NCI-H1092 treated with DMSO at 0.1 percent for 48 hours (cell line): Measurements from ENCODE around the gene HHATL.

Experiments
- DNase-seq: peaks from one replicate; lab custom pipeline; 2025; lab: John Stamatoyannopoulos, UW

Gene HHATL

DNA sequence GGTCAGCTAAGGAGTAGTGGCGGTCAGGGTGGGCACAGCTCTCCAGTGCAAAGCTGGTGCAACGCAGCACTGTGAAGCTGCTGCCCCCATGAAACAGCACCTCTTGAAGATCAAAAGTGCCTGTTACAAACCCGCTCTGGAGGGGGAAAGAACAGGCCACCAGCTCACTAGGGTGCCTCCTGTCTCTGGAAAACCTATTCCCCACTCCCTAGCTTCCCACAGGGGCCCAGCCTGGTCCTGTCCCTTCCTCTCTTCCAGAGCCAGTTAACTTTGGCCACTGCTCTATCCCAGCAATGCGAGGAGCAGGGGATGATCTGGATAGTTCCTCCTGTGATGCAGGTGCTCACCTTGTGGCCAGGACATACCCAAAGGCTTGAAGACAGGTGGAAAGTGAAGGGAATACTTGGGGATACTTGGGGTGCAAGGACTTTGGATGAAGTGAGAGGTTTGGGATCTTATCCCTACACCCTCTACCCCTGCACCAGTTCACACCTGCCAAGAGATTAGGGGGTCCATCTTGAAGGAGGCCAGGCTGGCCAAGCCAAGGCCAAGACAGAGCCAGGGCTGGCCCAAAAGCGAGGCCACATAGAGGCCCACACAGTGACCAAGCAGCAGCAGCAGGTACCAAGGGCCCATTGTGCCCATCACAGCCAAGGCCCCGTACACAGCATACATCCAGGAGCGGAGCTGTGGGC lies 4.2 kb downstream of the HHATL start:
- DNase-seq = no peak

DNA sequence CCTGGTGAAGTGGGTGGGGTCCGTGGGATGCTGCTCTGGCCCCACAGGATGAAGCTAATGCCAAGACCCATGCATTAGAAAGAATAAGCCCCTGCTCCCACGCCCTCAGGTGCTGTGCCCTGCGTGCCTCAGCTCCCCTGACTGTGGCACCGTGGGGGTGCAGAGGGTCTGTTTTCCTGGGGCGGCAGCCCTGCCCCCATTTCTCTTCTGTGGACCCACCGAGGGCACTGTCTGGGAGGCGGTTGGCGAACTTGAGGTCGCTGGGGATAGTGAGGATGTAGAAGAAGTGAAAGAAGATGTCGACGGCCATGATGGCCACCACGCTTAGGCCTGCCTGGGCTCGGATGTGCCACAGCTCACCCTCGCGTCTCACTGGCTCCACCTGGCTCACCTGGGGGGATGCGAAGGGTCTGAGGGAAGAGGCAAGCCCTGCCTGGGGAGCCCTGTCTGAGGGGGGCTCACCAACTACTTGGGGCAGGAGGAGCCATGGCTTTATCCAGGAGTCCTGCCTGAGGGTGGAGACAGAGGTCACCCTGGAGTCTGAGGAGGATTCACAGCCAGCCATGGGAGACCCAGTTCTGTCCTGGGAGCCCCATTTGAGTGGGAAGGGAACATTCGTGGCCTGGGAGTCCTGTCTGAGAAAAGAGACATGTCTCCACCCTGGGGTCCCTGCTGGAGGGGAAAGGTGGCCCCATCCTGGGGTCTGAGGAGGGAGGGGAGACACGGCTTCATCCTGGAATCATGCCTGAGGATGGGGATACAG lies 5.1 kb downstream of the HHATL start:
- DNase-seq = no peak

DNA sequence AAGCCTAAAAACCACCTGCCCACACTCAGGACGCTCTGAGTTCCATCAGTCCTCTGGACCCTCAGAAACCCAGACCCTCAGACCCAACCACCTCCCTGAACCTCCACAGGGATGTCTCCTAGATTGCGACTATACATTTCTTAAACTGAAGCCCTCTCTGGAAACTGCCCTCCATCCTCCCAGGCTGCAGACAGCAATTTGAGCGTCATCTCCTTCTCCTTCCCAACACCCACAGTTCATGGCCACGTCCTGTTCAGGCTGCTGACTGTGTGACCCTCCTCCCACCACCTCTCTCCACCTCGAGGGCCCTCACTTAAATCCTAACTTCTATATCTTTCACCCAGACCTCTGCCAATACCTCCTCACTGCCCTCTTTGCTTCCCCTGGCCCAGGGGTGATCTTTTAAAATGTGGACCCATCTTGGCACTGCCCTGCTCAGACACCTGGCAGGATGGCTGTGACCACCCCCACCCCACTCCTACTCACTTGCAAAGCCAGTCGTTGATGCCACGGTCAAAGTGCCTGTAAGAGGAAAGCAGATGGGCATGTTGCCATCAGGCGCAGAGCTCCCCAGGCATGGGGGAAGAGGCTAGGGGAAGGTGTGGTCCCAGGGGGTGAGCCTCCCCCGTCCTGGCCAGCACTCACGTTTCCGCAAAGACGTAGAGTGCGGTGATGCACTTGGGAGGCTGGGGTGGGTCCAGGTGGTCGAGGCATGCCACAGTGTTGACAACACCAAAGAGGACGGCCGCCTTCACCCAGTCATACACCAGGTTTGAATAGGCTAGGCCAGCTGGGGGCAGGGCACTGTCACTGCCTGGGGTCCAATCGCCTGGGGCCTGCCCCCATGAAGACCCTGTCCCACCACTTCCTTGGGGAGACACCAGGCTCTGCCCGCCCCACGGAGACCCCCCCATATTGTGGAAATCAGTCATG lies 6.0 kb downstream of the HHATL start:
- DNase-seq = no peak

DNA sequence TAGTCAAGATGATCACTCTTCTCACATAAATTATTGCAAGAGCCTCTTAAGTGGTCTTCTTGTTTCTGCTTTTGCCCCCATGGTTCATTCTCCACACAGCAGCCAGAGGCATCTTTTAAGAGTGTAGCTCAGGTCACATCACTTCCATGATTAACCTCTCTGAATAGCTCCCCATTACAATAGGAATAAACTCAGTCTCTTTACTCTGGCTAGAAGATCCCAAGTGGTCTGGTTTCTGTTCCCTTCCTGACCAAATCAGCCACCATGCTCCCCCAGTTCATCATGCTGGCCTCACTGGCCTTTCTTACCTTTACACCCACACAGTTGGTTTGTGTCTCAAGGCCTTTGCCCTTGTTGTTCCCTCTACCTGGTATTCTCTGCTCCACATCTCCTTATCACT lies 8.2 kb downstream of the HHATL start:
- DNase-seq = no peak

DNA sequence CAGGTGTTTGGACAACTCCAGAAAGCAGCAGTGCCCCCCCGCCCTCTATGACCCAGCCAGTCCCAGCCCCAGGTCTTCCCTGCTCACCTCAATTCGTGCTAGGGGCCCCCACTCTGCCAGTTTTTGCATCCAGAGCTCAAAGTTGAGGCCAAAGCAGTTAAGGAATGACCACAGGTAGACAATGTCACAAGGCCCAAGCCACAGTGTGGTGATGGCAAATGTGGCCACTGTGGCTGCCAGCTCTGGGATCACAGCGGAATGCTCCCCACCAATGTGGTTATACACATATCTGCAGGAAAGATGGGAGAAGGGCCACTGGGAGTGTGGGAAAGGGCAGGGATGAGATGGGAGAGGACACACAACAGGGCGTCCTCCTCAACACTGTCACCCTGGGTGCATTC lies 9.1 kb downstream of the HHATL start:
- no peak for DNase-seq

DNA sequence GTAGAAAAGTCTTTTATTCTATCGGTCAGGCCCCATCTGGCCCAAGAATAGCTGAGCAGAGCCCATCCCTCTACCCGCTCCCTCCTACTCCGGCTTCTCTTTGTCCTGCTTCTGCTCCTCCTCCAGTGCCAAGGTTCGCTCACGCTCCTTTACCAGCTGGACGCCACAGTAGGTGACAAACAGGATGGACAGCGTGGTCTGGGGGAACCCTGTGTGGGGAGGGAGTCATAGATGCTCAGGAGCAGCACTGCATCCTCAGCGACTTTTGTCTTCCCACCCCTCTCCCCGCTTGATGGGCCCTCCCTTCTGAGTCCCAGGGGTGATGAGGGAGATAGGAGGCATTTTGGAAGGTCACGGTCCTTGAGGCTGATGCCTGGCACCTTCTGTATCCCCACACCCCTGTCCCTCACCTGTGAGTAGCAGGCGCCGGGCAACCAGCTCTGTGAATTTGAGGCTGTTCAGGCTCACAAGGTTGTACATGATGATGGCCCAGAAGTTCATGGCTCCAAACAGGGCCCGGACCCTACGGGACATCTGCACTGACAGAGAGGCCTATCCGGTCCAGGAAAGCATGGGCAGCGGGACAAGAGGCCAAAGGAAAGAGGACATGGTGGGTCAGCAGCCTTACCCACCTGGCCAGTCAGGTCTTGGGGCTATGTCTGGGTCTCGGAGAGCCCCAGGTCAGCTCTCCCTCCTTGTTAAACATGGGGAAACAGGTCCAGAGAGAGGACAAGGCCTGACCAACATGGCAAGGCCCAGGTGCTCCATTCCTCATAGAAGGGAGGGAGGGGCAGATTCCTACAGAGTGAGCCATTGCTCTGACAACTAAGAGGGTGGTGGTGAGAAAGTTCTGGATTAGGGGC lies 9.7 kb downstream of the HHATL start:
- DNase-seq = no peak

DNA sequence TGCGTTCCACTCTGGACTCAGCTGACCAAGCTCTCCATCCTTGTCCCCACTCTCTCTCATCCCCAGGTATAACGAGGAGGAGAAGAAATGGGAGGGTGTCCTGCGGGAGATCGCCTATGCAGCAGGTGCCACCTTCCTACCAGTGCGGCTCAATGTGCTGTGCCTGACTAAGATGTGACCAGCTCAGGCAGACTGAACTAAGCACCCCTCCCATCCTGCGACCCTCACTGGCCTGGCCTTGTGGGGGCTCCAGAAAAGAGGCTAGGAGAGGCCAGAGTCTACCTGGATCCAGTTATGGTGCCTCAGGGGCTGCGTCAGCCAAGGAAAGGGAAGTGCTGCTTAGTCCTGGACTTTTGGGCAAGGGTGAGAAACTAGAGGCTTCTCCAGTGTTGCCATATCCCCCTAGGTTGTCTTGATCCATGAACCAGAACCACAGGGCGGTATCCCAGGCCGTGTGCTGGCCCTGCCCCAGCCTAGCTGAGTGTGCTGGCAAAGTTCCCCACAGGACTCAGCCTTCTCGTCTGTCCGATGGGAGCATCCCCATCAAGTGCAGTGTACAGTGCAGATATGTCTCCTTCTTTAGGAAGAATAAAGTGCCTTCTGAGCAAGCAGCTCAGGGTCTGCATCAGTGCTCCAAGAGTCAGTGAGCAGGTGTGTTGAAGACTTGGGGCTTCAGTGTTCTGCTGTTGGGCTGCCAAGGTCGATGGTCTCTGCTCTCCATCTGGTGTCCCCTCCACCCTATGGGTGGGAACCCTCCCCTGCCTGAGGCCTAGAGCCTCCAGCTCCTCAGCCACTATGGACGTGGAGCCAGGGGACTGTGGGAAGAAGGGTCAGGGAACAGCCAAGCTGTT lies 10.6 kb downstream of the HHATL start:
- DNase-seq = no peak

DNA sequence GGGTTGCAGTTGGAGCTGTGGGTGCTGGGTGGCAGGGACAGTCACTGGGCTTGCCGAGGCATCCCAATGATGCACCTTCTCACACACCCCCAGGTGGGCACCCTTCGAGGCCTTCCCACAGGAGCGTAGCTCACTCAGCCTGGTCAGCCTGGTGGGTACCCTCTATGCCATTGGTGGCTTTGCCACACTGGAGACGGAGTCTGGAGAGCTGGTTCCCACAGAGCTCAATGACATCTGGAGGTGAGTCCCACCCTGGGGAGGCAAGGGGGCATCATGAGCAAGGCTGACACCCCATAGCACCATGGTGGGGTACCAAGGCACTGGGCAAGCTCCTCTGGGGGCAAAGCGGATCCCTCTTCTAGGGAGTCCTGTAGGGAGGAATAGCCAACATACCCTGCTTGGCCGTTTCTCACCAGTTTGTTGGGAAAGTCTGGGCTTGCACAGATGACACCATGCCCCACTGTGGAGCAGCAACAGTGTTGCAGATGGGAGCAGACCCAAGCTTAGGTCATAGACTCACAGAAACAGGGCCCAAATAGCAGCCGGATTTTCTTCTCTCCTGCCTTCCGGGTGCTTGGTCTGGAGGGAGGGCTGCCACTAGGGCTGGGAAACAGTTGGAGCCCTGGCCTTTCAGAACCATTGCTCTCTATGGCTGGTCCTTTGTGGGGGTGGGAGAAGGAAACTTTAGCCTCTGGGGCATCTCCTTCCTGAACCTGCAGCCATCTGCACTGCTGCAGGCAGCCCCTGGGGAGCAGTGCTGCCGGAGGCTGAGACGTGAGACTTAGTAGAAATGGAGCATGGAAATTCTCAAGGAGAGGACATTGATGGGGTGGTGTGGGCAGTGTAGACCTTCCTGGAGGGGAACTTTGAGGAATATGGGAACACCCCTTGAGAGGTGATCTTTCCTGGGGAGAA lies 11.6 kb downstream of the HHATL start:
- no peak for DNase-seq

DNA sequence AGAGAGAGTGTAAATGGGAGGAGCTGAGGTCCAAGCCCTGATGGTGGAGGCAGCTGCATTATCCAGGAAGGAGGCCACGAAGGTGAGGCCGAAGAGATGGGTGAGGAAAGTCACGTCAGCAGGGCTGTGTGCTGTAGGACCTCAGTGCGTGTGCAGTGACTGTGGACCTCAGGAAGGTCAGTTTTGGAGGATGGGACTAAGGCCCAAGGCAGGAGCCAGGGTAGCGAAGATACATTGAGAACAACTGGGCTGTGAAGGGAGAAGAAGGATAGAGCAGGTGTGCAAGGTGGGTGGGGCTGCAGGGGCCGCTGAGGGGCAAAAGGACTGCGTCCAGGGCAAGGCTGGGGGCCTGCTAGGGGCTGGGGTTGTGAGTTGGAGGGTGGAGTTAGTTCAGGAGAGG lies 12.4 kb downstream of the HHATL start:
- DNase-seq = no peak

DNA sequence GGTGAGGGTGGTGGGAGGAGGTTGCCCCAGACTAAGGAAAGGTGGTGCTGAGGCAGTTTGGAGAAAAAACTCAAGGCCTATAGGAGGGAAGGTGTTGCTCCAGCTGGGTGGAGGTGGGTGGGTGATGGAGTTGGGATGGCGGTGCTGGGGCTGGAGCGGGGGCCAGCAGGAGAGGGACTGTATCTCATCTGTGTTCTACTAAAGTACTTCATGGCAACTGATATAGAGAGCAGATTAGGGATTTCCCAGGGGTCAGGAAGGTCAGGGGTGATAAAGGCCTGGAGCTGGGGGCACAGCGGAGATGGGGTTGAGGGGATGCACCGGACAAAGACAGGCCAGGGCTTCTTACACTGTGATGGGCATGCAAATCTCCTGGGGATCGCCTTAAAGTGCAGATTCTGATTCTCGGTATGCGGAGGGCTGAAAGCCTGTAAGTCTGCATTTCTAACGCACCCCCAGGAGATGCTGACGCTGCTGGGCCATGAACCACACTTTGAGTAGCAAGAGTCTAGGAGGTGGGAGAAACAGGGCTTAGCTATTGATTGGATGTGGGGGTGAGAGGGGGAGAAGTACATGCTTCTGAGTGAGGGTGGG lies 13.1 kb downstream of the HHATL start:
- no peak for DNase-seq

DNA sequence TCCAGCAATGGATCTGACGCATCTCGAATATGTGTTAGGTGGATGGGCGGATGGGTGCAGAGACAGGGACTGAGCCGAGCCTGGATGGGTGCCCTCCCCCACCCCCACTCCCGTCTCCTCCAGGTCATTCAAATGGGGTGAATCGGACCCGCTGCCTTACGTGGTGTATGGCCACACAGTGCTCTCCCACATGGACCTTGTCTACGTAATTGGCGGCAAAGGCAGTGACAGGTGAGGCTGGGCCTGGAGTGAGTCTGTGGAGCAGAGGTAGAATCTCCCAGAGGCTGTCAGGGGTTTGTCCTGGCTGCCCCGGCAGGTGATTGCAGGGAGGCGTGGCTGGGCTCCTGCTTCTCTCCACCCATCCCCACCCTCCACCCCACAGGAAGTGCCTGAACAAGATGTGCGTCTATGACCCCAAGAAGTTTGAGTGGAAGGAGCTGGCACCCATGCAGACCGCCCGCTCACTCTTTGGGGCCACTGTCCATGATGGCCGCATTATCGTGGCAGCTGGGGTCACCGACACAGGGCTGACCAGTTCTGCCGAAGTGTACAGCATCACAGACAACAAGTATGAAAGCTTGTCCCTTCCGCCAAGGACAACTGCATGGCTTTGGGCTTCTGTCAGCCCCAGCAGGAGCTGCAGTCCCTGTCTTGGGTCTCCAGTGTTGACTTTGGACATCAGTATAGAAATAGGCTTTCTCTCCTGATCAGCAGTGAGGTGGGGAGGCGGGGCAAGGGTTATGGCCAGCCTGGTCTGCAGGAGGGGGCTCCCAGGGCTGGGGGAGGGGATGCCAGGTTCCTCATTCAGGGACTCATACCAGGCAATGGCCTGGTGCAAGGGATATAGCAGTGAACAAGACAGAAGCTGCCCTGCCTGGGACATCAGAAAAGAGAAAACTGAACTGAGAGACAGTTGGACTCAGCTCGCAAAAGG lies 13.8 kb downstream of the HHATL start:
- DNase-seq = no peak

DNA sequence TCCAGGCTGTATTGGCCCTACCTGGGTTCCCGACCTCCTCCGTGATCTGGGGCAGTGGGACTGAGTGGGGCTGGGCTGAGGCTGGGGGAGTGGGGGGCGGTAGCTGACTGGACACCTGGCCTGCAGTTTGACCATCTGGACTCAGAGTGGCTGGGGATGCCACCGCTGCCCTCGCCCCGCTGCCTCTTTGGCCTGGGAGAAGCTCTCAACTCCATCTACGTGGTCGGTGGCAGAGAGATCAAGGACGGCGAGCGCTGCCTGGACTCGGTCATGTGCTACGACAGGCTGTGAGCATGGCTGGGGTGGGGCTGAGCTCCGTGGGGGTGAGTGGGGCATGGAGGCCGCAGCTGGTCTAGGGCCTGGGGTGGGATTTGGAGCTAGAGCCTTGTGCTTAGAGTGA lies 14.6 kb downstream of the HHATL start:
- DNase-seq = no peak

DNA sequence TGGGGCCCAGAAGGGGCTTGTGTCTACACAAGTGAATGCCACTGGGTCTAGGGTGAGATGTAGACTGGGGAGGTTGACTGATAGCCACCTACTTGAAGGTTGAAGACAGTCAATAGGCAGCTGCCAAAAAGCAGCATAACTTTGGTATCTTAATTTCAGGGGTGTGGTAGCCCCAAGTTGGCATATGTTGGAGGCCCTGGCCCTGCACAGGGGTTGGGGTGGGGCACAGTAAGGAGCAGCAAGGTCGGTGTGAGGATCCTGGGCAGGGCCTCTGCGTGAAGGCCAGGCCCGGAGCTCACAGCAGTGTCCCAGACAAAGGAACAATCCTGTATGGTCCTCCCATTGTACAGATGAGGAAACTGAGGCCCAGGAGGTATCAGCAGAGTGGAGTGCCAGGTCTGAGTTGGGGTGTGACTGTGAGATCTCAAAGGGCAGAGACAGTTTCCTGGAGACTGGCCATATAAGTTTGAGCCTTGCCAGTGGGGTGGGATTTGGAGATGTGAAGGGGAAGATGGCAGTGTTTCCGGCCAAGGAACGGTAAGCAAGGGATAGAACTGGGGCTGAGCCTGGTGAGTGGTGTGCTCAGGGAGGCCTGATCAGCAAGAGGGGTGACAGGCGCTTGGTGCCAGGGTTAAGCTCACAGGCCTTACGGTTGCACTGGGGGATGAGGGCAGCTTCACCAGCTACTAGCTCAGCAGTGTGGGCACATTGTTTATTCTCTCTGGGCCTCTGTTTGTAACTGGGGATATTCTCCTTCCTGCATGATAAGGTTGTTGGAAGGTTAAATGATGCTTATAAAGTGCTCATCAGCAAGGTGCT lies 15.6 kb downstream of the HHATL start:
- no peak for DNase-seq

DNA sequence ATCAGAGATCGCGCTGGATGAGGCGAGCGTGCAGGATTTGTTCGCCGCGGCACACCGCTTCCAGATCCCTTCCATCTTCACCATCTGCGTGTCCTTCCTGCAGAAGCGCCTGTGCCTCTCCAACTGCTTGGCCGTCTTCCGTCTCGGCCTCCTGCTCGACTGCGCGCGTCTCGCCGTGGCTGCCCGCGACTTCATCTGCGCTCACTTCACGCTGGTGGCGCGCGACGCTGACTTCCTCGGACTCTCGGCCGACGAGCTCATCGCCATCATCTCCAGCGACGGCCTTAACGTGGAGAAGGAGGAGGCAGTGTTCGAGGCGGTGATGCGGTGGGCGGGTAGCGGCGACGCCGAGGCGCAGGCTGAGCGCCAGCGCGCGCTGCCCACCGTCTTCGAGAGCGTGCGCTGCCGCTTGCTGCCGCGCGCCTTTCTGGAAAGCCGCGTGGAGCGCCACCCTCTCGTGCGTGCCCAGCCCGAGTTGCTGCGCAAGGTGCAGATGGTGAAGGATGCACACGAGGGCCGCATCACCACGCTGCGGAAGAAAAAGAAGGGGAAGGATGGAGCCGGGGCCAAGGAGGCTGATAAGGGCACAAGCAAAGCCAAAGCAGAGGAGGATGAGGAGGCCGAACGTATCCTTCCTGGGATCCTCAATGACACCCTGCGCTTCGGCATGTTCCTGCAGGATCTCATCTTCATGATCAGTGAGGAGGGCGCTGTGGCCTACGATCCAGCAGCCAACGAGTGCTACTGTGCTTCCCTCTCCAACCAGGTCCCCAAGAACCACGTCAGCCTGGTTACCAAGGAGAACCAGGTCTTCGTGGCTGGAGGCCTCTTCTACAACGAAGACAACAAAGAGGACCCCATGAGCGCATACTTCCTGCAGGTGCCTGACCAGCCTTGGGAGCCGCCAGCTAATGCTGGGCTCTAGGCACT lies 16.4 kb downstream of the HHATL start:
- DNase-seq = no peak

DNA sequence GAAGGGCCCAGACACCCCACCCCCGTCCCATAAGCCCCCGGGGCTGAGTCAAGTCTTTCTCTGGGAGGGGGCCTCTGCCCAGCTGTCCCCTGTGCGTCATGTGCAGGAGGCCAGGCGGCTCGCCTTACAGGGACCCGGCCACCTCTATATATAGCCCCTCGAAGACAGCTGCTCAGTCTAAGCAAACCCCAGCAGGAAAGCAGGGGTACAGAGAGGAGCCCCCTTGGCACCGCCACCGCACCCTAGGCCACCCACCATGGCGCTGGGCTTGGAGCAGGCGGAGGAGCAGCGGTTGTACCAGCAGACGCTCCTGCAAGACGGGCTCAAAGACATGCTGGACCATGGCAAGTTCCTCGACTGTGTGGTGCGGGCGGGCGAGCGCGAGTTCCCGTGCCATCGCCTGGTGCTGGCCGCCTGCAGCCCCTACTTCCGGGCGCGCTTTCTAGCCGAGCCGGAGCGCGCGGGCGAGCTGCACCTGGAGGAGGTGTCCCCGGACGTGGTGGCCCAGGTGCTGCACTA lies 17.2 kb downstream of the HHATL start, which contains the start of gene KLHL40:
KLHL40 (plus strand) TSS at position 175 of the 519 bp plus-strand sequence; CDS start at position 257, 82 bp downstream.
- no peak for DNase-seq
